ENCODE measurements around the gene KCNT2. TPM values are rescaled to one million over a fixed set of nuclear protein-coding genes. Genes with fewer than 3 reads are reported as not detected.

The KCNT2 gene
- total RNA-seq, 3 donors from 2014 or later, result 0.49 to 2.3 (median 0.60) TPM

- TF ChIP-seq CTCF (IDR thresholded peaks at IDR 0.05), result no peak
- DNase-seq, result no peak
- intact Hi-C loops (cut with DNase I, micrococcal nuclease), result no loop called here
- Histone ChIP-seq H3K4me3 (no peak overlapping the region), H3K9me3 (no peaks in the 10 kb centered on the region), H3K4me1 (ENCODE audit: low read depth) (no peaks in the 10 kb centered on the region), H3K36me3 (ENCODE audit: low read depth) (no peaks in the 10 kb centered on the region)
- no peak for ATAC-seq
Measured at GRCh38 chr1:196323869-196324268, 284.4 kb downstream of the KCNT2 start.

GRCh38 chr1:196319301-196319700 lies 288.9 kb downstream of the KCNT2 start:
- intact Hi-C loops (cut with DNase I, micrococcal nuclease), result no loop called here
- no peak for DNase-seq
- no peaks in the 10 kb centered on the region for H3K36me3 ChIP-seq (ENCODE audit: low read depth)
- no peak for TF ChIP-seq CTCF (IDR thresholded peaks at IDR 0.05)
- no peak overlapping the region for H3K4me3 ChIP-seq
- ATAC-seq, result no peak
- no peaks in the 10 kb centered on the region for H3K4me1 ChIP-seq (ENCODE audit: low read depth)
- H3K9me3 ChIP-seq, result no peaks in the 10 kb centered on the region

GRCh38 chr1:196317535-196318522 lies 290.4 kb downstream of the KCNT2 start:
- no peaks in the 10 kb centered on the region for H3K9me3 ChIP-seq
- H3K4me1 ChIP-seq (ENCODE audit: low read depth), result no peaks in the 10 kb centered on the region
- DNase-seq (peak in 1 of 3 donors; percentile 16), ATAC-seq (no peak)
- no peak for TF ChIP-seq CTCF (IDR thresholded peaks at IDR 0.05)
- no peaks in the 10 kb centered on the region for H3K36me3 ChIP-seq (ENCODE audit: low read depth)
- no peak overlapping the region for H3K4me3 ChIP-seq
- intact Hi-C loops (cut with DNase I, micrococcal nuclease), result no loop called here

DNA sequence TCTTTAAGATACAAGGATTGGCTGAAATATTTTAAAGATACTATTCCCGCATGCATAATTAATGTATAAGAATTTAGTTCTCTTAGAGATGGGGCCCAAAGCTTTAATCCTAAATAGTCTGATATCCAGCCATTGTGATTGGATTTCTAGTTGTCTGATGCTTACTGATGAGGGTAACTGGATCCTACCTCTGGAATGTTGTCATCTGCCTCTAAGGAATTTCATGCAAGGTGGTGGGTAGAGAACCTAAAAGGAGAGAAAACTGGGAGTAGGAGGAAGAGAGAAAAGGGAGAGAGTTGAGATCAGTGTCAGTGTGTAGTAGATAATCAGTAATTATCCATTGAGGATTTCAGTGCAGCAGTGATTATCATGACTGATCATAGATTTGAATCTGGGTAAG lies 295.5 kb downstream of the KCNT2 start:
- TF ChIP-seq CTCF (IDR thresholded peaks at IDR 0.05), result no peak
- no peak for DNase-seq
- no peak overlapping the region for H3K4me3 ChIP-seq
- ATAC-seq, result no peak
- intact Hi-C loops (cut with DNase I, micrococcal nuclease), result no loop called here
- H3K9me3 ChIP-seq, result no peaks in the 10 kb centered on the region
- H3K4me1 ChIP-seq (ENCODE audit: low read depth), result no peaks in the 10 kb centered on the region
- no peaks in the 10 kb centered on the region for H3K36me3 ChIP-seq (ENCODE audit: low read depth)

DNA sequence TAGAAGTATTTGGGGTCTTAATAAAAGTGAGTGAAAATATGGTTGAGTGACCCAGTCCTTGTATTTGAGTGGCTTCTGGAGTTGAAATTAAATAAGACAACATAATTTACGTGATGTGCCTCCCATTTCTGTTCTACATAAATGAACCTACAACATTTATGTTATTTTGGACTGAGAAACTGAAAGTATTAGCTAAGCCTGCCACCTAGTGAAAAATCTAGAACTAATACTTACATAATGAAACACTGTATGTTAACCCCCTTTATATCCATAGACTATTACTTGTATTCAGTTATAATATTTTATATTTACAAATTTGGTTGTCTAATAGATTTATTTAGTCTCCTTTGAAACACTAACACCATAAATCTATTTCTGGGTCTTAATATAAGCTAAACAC lies 298.9 kb downstream of the KCNT2 start:
- H3K9me3 ChIP-seq, result no peaks in the 10 kb centered on the region
- no peak overlapping the region for H3K4me3 ChIP-seq
- intact Hi-C loops (cut with DNase I, micrococcal nuclease), result no loop called here
- no peaks in the 10 kb centered on the region for H3K4me1 ChIP-seq (ENCODE audit: low read depth)
- TF ChIP-seq CTCF (IDR thresholded peaks at IDR 0.05), result no peak
- ATAC-seq, result no peak
- no peak for DNase-seq
- no peaks in the 10 kb centered on the region for H3K36me3 ChIP-seq (ENCODE audit: low read depth)

Measured in mucosa of descending colon (tissue), 3 donors.